Stimulated activated CD8-positive, alpha-beta memory T cell treated with anti-CD3 and anti-CD28 coated beads, Interleukin-15, amount 100 ng/mL, for 1 hour (primary cell): ENCODE data around the gene OR8G5.

ENCODE experiments used
- DNase-seq: peaks from one replicate; pipeline ENCODE4 v3.0.0-alpha.2; 2020; ENCODE audit warnings: low read depth

The OR8G5 gene

DNA sequence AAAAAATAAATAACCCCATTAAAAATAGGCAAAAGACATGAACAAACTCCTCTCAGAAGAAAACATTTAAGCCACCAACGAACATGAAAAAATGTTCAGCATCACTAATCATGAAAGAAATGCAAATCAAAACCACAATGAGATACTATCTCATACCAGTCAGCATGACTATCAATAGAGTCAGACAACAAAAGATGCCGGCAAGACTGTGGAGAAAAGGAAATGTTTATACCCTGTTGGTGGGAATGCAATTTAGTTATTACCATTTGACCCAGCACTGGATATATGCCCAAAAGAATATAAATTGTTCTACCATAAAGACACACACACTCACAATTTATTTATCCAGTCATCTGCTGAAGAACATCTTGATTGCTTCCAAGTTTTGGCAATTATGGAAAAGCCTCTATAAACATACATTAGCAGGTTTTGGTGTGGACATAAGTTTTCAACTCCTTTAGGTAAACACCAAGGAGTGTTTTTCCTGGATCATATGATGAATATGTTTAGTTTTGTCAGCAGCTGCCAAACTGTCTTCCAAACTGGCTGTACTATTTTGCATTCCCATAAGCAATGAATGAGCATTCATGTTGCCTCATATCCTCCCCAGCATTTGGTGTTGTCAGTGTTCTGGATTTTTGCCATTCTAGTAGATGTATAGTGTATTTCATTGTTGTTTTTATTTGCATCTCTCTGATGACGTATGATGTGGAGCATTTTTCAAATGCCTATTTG lies 29.6 kb downstream of the OR8G5 start:
- DNase-seq, result no peak

- no peak for DNase-seq
These were observed 38.5 kb downstream of the OR8G5 start for GRCh38 chr11:124294687-124295086.

GRCh38 chr11:124296016-124296415 lies 39.8 kb downstream of the OR8G5 start:
- no peak for DNase-seq

GRCh38 chr11:124297921-124298320 lies 41.7 kb downstream of the OR8G5 start:
- no peak for DNase-seq

DNA sequence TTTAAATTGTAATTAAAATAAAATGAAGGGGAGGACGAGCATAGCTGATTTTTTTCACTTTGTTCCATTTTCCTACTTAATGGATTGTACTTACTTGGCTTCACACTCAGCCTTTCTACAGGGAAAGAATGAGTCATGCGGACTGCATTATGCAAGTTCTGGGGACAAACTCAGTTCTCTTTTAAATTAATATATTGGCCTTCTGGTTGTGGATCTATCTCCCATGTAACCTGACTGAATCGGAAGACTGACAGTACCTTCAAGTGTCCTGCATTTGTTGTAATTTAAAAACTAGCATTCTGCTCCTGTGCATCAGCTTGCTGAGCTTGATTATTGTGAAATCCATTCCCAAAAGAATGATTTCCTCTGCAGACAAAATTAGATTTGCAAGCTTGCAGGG lies 45.4 kb downstream of the OR8G5 start:
- no peak for DNase-seq

GRCh38 chr11:124302347-124303125 lies 46.4 kb downstream of the OR8G5 start:
- DNase-seq, result no peak

- no peak for DNase-seq
These were observed 50.9 kb downstream of the OR8G5 start for GRCh38 chr11:124307093-124307492.

GRCh38 chr11:124310721-124311120 lies 54.5 kb downstream of the OR8G5 start:
- no peak for DNase-seq

DNA sequence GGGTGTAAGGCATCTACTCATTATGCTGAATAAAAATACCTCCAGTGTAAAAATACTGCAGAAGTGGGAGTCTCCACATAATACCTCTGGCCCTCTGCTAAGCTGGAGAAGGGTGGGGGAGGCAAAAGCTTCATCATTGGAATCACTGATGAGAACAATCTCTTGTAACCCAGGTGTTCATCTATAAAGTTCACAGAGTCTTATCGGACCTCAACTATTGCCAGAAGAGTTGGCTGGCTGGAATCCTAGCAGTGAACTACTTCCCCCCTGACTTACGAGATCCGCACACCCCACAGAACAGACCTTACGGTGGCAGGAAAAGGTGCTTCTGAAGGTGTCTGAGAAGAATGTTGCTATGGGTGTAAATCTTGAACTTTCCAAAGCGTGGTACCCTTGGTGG lies 55.1 kb downstream of the OR8G5 start:
- no peak for DNase-seq

GRCh38 chr11:124311670-124312069 lies 55.5 kb downstream of the OR8G5 start:
- no peak for DNase-seq

DNA sequence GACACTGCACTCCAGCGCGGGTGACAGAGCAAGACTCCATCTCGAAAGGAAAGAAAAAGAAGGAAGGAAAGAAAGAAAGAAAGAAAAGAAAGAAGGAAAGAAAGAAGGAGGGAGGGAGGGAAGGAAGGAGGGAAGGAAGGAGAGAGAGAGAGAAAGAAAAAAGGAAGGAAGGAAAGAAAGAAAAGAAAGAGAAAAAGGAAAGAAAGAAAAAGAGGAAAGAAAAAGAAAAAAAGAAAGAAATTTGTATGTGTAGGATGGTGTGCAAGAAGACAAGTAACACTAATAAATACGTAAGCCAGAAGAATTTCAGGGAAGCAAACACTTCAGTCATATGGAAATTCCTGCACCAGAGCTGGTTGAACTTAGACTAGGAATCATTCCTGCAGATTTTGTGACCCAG lies 57.0 kb downstream of the OR8G5 start:
- no peak for DNase-seq

- DNase-seq, result no peak
These were observed 57.7 kb downstream of the OR8G5 start, which contains the start of gene OR8D1 for GRCh38 chr11:124313849-124314248. OR8D1 (minus strand) TSS chr11:124313949; CDS start chr11:124310766, 3,183 bp downstream.

DNA sequence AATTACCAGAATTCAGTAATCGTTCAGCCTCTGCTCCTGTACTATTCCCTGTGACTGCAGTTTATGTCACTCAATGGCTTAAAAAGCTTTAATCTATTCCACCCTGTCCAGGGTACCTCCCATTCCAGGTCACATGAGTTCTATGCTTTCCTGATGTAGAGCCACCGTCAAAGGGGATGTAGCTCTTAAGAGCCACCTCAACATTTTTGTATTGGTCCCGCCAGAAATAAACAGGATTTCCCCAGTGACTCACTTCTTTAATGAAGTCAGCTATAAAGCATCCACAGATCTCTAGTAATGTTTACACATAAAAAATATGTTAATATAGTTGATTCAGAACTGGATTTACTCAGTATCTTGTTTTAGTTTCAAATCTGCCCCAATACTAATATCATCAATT lies 58.9 kb downstream of the OR8G5 start:
- DNase-seq, result no peak
